Measurements from ENCODE around the gene GPR137. TPM values are rescaled to one million over a fixed set of nuclear protein-coding genes. Genes with fewer than 3 reads are reported as not detected.

GPR137 gene
- total and polyA plus RNA-seq, 10 of the 15 experiments (the other 5 are each of a cell fraction or from before 2014, with no cell fraction given) = 0.37 to 29.2 (median 13.8) TPM

DNA sequence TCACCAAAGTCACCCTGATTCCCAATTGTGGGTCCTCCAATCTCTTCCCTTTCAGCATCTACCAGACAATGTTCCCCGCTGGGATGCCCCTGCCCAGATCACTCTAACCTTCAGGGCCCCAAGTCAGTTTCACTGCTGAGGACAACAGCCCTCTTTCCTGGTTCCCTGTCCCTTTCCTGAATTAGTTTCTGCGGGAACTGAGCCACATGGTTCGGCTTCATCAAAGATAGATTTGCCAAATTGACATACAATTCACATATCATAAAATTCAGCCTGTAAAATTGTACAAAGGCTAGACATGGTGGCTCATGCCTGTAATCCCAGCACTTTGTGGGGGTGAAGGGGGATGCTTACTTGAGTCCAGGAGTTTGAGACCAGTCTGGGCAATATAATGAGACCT, 42.3 kb downstream of the GPR137 start:
- Histone ChIP-seq H3K27me3 (replicated peaks in 1 of 2; ENCODE audit: control insufficient read depth in 2 of 2, insufficient read depth in 2 of 2, low read length in 1 of 2) (no peaks in the 10 kb centered on the region), H3K36me3 (ENCODE audit: control insufficient read depth in 2 of 2, insufficient read depth in 2 of 2, low read length in 1 of 2) (no peaks in the 10 kb centered on the region), H2AFZ (ENCODE audit: control insufficient read depth, low read depth, low read length) (no peak overlapping the region), H3K79me2 (ENCODE audit: control insufficient read depth, insufficient read depth, low read length) (no peaks in the 10 kb centered on the region), H3K27ac (ENCODE audit: control insufficient read depth, insufficient read depth) (no peak overlapping the region), H3K9ac (ENCODE audit: control insufficient read depth, insufficient read depth, low read length) (no peak overlapping the region), H4K20me1 (ENCODE audit: control insufficient read depth, insufficient read depth) (no peaks in the 10 kb centered on the region), H3K4me2 (ENCODE audit: control insufficient read depth, insufficient read depth) (no peak overlapping the region), H3K9me3 (replicated peaks; ENCODE audit: control insufficient read depth, insufficient read depth, low read length) (no peaks in the 10 kb centered on the region; the same call in 2 of the 3 replicates), H3K4me1 (ENCODE audit: control insufficient read depth, insufficient read depth, low read length) (peaks cover 12% of the 10 kb centered on the region), H3K4me3 (no peak overlapping the region)
- DNase-seq (ENCODE audit: low read depth, low spot score) (no peak), FAIRE-seq (no peak), ATAC-seq (no peak)
- ChIA-PET CTCF (interaction anchor here (1.3 to 1.4 kb wide), 3 partner anchors 23 to 27 kb away, joined by 4 to 6 read pairs (median 5); no protein-coding TSS in a partner anchor), SMC1A (ENCODE audit: uncharacterized antibody, unreplicated experiment) (no interaction called here), RAD21 (ENCODE audit: unreplicated experiment) (interaction anchor here (1.1 kb wide), 1 partner anchor 10 kb away, joined by 4 read pairs; the partner anchor contains the start of gene PRDX5), POLR2A (interaction anchor here (0.5 to 1.2 kb wide), 4 partner anchors 10 to 85 kb away, joined by 3 to 7 read pairs (median 4); partner anchors contain the start of gene PRDX5)
- in situ Hi-C loops (cut with MboI) (no loop called here), intact Hi-C loops (cut with micrococcal nuclease; ENCODE audit: unreplicated experiment) (no loop called here)
- BruUV-seq (replicated peaks) = no TSS peak
- 94% methylated on average over 3 of the region's 3 CpGs for WGBS (ENCODE audit: insufficient coverage, insufficient replicate concordance, low lambda C conversion rate, missing lambda C conversion rate)
- TF ChIP-seq KDM1A (IDR thresholded peaks at IDR 0.05; ENCODE audit: borderline replicate concordance) (no peak), NFXL1 (IDR thresholded peaks at IDR 0.05; ENCODE audit: borderline replicate concordance) (no peak), LARP7 (IDR thresholded peaks at IDR 0.05) (no peak), SIX5 (IDR thresholded peaks at IDR 0.05; ENCODE audit: low read depth, low read length, severe bottlenecking) (no peak), NFYB (IDR thresholded peaks at IDR 0.05; ENCODE audit: insufficient read depth, low read depth, low read length) (no peak), ESRRA (IDR thresholded peaks at IDR 0.05; ENCODE audit: low read length) (no peak), STAT1 (conservative IDR thresholded peaks at IDR 0.05) (no peak), PAX5 (IDR thresholded peaks at IDR 0.05; ENCODE audit: borderline replicate concordance, low read depth, low read length) (no peak), BCL11A (IDR thresholded peaks at IDR 0.05; ENCODE audit: low read depth, low read length) (no peak), HDAC2 (IDR thresholded peaks at IDR 0.05) (no peak), CBFB (IDR thresholded peaks at IDR 0.05; ENCODE audit: low read depth) (no peak), SMAD5 (IDR thresholded peaks at IDR 0.05; ENCODE audit: low read depth) (no peak), ZNF622 (IDR thresholded peaks at IDR 0.05) (no peak), ZBED1 (IDR thresholded peaks at IDR 0.05; ENCODE audit: borderline replicate concordance) (no peak), CHD2 (IDR thresholded peaks at IDR 0.05; ENCODE audit: borderline replicate concordance, low read depth, low read length) (no peak)
- TF ChIP-seq, protein P1, sequence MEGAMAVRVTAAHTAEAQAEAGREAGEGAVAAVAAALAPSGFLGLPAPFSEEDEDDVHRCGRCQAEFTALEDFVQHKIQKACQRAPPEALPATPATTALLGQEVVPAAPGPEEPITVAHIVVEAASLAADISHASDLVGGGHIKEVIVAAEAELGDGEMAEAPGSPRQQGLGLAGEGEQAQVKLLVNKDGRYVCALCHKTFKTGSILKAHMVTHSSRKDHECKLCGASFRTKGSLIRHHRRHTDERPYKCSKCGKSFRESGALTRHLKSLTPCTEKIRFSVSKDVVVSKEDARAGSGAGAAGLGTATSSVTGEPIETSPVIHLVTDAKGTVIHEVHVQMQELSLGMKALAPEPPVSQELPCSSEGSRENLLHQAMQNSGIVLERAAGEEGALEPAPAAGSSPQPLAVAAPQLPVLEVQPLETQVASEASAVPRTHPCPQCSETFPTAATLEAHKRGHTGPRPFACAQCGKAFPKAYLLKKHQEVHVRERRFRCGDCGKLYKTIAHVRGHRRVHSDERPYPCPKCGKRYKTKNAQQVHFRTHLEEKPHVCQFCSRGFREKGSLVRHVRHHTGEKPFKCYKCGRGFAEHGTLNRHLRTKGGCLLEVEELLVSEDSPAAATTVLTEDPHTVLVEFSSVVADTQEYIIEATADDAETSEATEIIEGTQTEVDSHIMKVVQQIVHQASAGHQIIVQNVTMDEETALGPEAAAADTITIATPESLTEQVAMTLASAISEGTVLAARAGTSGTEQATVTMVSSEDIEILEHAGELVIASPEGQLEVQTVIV (IDR thresholded peaks at IDR 0.05; ENCODE audit: borderline replicate concordance, partially characterized antibody) = no peak
- TF ChIP-seq, protein P2, sequence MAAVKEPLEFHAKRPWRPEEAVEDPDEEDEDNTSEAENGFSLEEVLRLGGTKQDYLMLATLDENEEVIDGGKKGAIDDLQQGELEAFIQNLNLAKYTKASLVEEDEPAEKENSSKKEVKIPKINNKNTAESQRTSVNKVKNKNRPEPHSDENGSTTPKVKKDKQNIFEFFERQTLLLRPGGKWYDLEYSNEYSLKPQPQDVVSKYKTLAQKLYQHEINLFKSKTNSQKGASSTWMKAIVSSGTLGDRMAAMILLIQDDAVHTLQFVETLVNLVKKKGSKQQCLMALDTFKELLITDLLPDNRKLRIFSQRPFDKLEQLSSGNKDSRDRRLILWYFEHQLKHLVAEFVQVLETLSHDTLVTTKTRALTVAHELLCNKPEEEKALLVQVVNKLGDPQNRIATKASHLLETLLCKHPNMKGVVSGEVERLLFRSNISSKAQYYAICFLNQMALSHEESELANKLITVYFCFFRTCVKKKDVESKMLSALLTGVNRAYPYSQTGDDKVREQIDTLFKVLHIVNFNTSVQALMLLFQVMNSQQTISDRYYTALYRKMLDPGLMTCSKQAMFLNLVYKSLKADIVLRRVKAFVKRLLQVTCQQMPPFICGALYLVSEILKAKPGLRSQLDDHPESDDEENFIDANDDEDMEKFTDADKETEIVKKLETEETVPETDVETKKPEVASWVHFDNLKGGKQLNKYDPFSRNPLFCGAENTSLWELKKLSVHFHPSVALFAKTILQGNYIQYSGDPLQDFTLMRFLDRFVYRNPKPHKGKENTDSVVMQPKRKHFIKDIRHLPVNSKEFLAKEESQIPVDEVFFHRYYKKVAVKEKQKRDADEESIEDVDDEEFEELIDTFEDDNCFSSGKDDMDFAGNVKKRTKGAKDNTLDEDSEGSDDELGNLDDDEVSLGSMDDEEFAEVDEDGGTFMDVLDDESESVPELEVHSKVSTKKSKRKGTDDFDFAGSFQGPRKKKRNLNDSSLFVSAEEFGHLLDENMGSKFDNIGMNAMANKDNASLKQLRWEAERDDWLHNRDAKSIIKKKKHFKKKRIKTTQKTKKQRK (IDR thresholded peaks at IDR 0.05; ENCODE audit: low read depth, low read length) = no peak
- TF ChIP-seq, protein P3, sequence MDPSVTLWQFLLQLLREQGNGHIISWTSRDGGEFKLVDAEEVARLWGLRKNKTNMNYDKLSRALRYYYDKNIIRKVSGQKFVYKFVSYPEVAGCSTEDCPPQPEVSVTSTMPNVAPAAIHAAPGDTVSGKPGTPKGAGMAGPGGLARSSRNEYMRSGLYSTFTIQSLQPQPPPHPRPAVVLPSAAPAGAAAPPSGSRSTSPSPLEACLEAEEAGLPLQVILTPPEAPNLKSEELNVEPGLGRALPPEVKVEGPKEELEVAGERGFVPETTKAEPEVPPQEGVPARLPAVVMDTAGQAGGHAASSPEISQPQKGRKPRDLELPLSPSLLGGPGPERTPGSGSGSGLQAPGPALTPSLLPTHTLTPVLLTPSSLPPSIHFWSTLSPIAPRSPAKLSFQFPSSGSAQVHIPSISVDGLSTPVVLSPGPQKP (IDR thresholded peaks at IDR 0.05; ENCODE audit: low read depth, low read length) = no peak
- TF ChIP-seq, protein P4, sequence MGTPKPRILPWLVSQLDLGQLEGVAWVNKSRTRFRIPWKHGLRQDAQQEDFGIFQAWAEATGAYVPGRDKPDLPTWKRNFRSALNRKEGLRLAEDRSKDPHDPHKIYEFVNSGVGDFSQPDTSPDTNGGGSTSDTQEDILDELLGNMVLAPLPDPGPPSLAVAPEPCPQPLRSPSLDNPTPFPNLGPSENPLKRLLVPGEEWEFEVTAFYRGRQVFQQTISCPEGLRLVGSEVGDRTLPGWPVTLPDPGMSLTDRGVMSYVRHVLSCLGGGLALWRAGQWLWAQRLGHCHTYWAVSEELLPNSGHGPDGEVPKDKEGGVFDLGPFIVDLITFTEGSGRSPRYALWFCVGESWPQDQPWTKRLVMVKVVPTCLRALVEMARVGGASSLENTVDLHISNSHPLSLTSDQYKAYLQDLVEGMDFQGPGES (IDR thresholded peaks at IDR 0.05) = no peak
